HepG2 (cell line): ENCODE data around the gene CST8. TPM values are rescaled to one million over a fixed set of nuclear protein-coding genes. Genes with fewer than 3 reads are reported as not detected.

Source experiments
- HMGA1 ChIP-seq: sonication (generic); formaldehyde crosslinking; conservative IDR thresholded peaks from 2 replicates; pipeline ENCODE4 v1.4.0; 2020; ENCODE audit warnings: missing genetic modification reagents
- SMAD1 ChIP-seq: sonication (generic); formaldehyde crosslinking; IDR thresholded peaks from 2 replicates; pipeline ENCODE4 v1.4.0; 2020; ENCODE audit warnings: missing genetic modification reagents, low read depth, mild to moderate bottlenecking, borderline replicate concordance
- SYNCRIP ChIP-seq: fragments of 200-400 bp; formaldehyde crosslinking; IDR thresholded peaks from 2 replicates; pipeline ENCODE4 v1.6.1; 2018; ENCODE audit warnings: mild to moderate bottlenecking, low read depth, low read length; ENCODE audit not compliant: insufficient read depth
- TBX3 ChIP-seq: fragments of 450-650 bp; IDR thresholded peaks from 2 replicates; pipeline ENCODE4 v1.6.1; 2017; ENCODE audit warnings: antibody characterized with exemption, mild to moderate bottlenecking, inconsistent platforms, borderline replicate concordance
- ZFX ChIP-seq: sonication (generic); formaldehyde crosslinking; IDR thresholded peaks from 2 replicates; pipeline ENCODE4 v1.4.0; 2020; ENCODE audit warnings: mild to moderate bottlenecking, low read depth, missing genetic modification reagents, moderate library complexity
- ZNF180 ChIP-seq: sonication (generic); formaldehyde crosslinking; IDR thresholded peaks from 2 replicates; pipeline ENCODE4 v1.4.0; 2020; ENCODE audit warnings: low read depth, missing genetic modification reagents, borderline replicate concordance
- ZNF282 ChIP-seq: fragments of 450-650 bp; IDR thresholded peaks from 2 replicates; pipeline ENCODE4 v1.6.1; 2018; ENCODE audit not compliant: partially characterized antibody
- ZNF329 ChIP-seq: sonication (generic); formaldehyde crosslinking; IDR thresholded peaks from 2 replicates; pipeline ENCODE4 v1.9.0; 2021; ENCODE audit warnings: low read depth, mild to moderate bottlenecking, missing genetic modification reagents
- ZNF564 ChIP-seq: sonication (generic); formaldehyde crosslinking; IDR thresholded peaks from 2 replicates; pipeline ENCODE4 v1.8.1; 2023; ENCODE audit warnings: mild to moderate bottlenecking, missing genetic modification reagents
- ZNF724P ChIP-seq: sonication (generic); formaldehyde crosslinking; IDR thresholded peaks from 2 replicates; pipeline ENCODE4 v1.8.0; 2022; ENCODE audit warnings: missing genetic modification reagents, borderline replicate concordance
- ZNF737 ChIP-seq: sonication (generic); formaldehyde crosslinking; IDR thresholded peaks from 2 replicates; pipeline ENCODE4 v1.5.0; 2020; ENCODE audit warnings: missing genetic modification reagents, mild to moderate bottlenecking, borderline replicate concordance
- polyA plus RNA-seq, 8 experiments: library from polyadenylated mRNA; depleted of rRNA in 3 of 8; stranded (reverse) in 7 of 8; unstranded in 1 of 8; fragments of >200 nt; fragmentation: Illumina TruSeq in 4 of 8; extraction: Trizol in 4 of 8; gene quantifications; 2 replicates each; pipeline versions ENCODE4 v1.2.1 to v1.2.3, GENCODE V29; 2011 to 2016; ENCODE audit warnings: low read depth in 4 of 8, missing spikeins in 1 of 8, mixed read lengths in 1 of 8; ENCODE audit not compliant: insufficient read depth in 1 of 8
- total RNA-seq, 5 experiments: library from RNA; depleted of rRNA; stranded (reverse); fragments of >200 nt; fragmentation: Illumina TruSeq; extraction: Trizol; gene quantifications; 2 replicates each; pipeline ENCODE4 v1.2.3, GENCODE V29; 2016; ENCODE audit warnings: low read depth in 1 of 5
- TF ChIP-seq, protein P1 (sequence below): sonication (generic); formaldehyde crosslinking; IDR thresholded peaks from 2 replicates; pipeline ENCODE4; 2020; ENCODE audit warnings: missing genetic modification reagents, mild to moderate bottlenecking, borderline replicate concordance
- TF ChIP-seq, protein P2 (sequence below): sonication (generic); formaldehyde crosslinking; conservative IDR thresholded peaks from 2 replicates; pipeline ENCODE4 v1.8.0; 2022; ENCODE audit warnings: missing genetic modification reagents
- TF ChIP-seq, protein P3 (sequence below): sonication (generic); formaldehyde crosslinking; IDR thresholded peaks from 2 replicates; pipeline ENCODE4 v1.5.0; 2020; ENCODE audit warnings: mild to moderate bottlenecking, low read depth, missing genetic modification reagents, borderline replicate concordance
- TF ChIP-seq, protein P4 (sequence below): sonication (generic); formaldehyde crosslinking; IDR thresholded peaks from 2 replicates; pipeline ENCODE4 v1.4.0; 2020; ENCODE audit warnings: mild to moderate bottlenecking, missing genetic modification reagents
- TF ChIP-seq, protein P5 (sequence below), 2 experiments: sonication (generic) in 1 of 2; formaldehyde crosslinking in 1 of 2; IDR thresholded peaks; 2 replicates each; pipeline versions ENCODE4 v1.5.1 to v1.6.1; 2011 to 2020; ENCODE audit warnings: borderline replicate concordance in 1 of 2, low read depth in 1 of 2, low read length in 1 of 2, mild to moderate bottlenecking in 1 of 2, missing genetic modification reagents in 1 of 2, moderate library complexity in 1 of 2
- TF ChIP-seq, protein P6 (sequence below): sonication (generic); formaldehyde crosslinking; IDR thresholded peaks from 2 replicates; pipeline ENCODE4 v1.5.0; 2020; ENCODE audit warnings: missing genetic modification reagents, mild to moderate bottlenecking, borderline replicate concordance

The CST8 gene
- total and polyA plus RNA-seq, 2 of the 13 experiments (the other 11 are each of a cell fraction or from before 2014, with no cell fraction given), result not detected

DNA sequence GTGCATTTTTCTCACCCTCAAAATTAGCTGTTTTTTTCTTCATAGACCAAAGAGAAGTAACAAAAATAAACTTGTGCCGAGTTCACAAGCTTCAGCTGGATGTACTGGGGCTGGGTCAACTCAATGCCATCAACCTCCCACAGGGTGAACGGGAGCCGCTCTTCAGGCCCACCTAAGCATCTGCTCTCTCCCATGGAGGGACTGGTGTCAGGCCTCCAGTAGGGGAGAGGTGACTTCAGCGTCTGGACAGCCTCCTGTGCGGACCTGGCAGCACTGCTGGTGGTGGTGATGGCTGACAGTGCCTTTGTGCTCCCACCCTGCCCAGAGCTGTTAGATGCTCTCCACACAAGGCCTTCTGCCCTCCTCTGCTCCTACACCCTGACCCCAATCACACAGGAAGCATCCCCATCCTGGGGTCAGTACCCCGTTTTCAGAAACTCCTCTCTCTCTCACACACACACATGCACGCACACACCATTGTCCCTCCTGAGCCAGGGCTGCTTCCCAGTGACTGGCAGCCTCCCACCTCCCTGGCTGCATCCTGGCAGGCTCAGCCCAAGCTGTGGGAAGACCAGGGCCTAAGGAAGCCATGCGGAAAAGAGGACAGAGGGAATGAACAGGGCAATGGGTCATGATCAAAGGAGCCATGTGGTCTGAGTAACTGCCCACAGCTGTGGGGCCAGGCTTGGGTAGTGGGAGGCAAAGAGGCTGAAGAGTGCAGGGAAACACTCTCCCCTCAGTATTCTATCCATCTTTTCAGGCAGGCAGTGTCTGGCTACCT is 17.7 kb downstream of the CST8 start (continued):
- TF ChIP-seq, protein P1, sequence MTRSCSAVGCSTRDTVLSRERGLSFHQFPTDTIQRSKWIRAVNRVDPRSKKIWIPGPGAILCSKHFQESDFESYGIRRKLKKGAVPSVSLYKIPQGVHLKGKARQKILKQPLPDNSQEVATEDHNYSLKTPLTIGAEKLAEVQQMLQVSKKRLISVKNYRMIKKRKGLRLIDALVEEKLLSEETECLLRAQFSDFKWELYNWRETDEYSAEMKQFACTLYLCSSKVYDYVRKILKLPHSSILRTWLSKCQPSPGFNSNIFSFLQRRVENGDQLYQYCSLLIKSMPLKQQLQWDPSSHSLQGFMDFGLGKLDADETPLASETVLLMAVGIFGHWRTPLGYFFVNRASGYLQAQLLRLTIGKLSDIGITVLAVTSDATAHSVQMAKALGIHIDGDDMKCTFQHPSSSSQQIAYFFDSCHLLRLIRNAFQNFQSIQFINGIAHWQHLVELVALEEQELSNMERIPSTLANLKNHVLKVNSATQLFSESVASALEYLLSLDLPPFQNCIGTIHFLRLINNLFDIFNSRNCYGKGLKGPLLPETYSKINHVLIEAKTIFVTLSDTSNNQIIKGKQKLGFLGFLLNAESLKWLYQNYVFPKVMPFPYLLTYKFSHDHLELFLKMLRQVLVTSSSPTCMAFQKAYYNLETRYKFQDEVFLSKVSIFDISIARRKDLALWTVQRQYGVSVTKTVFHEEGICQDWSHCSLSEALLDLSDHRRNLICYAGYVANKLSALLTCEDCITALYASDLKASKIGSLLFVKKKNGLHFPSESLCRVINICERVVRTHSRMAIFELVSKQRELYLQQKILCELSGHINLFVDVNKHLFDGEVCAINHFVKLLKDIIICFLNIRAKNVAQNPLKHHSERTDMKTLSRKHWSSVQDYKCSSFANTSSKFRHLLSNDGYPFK (CRISPR knock-in tag), result no peak
- TF ChIP-seq, protein P2, sequence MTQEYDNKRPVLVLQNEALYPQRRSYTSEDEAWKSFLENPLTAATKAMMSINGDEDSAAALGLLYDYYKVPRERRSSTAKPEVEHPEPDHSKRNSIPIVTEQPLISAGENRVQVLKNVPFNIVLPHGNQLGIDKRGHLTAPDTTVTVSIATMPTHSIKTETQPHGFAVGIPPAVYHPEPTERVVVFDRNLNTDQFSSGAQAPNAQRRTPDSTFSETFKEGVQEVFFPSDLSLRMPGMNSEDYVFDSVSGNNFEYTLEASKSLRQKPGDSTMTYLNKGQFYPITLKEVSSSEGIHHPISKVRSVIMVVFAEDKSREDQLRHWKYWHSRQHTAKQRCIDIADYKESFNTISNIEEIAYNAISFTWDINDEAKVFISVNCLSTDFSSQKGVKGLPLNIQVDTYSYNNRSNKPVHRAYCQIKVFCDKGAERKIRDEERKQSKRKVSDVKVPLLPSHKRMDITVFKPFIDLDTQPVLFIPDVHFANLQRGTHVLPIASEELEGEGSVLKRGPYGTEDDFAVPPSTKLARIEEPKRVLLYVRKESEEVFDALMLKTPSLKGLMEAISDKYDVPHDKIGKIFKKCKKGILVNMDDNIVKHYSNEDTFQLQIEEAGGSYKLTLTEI (CRISPR knock-in tag), result no peak
- no peak for TF ChIP-seq ZNF564 (CRISPR knock-in tag)
- TF ChIP-seq, protein P3, sequence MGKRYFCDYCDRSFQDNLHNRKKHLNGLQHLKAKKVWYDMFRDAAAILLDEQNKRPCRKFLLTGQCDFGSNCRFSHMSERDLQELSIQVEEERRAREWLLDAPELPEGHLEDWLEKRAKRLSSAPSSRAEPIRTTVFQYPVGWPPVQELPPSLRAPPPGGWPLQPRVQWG (CRISPR knock-in tag), result no peak
- TF ChIP-seq, protein P4, sequence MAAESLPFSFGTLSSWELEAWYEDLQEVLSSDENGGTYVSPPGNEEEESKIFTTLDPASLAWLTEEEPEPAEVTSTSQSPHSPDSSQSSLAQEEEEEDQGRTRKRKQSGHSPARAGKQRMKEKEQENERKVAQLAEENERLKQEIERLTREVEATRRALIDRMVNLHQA, result no peak
- TF ChIP-seq ZNF329 (CRISPR knock-in tag), result no peak
- 0 out of 2 replicates have a peak, but pooled peaks have one; percentile 19 for TF ChIP-seq ZNF737 (CRISPR knock-in tag)
- TF ChIP-seq, protein P5, sequence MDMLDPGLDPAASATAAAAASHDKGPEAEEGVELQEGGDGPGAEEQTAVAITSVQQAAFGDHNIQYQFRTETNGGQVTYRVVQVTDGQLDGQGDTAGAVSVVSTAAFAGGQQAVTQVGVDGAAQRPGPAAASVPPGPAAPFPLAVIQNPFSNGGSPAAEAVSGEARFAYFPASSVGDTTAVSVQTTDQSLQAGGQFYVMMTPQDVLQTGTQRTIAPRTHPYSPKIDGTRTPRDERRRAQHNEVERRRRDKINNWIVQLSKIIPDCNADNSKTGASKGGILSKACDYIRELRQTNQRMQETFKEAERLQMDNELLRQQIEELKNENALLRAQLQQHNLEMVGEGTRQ (IDR thresholded peaks at IDR 0.05; ENCODE audit: low read depth, low read length), result no peak
- TF ChIP-seq, protein P5 (CRISPR knock-in tag; IDR thresholded peaks at IDR 0.05; ENCODE audit: borderline replicate concordance), result no peak
- no peak for TF ChIP-seq ZFX (CRISPR knock-in tag)
- TF ChIP-seq SYNCRIP, result no peak
- TF ChIP-seq ZNF180 (CRISPR knock-in tag), result no peak
- no peak for TF ChIP-seq TBX3
- no peak for TF ChIP-seq ZNF282
- TF ChIP-seq SMAD1 (CRISPR knock-in tag), result 0 out of 2 replicates have a peak, but pooled peaks have one; percentile 28
- TF ChIP-seq, protein P6, sequence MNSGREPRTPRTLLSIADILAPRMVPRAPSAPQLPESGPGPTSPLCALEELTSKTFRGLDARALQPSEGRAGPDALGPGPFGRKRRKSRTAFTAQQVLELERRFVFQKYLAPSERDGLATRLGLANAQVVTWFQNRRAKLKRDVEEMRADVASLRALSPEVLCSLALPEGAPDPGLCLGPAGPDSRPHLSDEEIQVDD (CRISPR knock-in tag), result no peak
- no peak for TF ChIP-seq HMGA1
- TF ChIP-seq ZNF724P, result no peak
